NCI-H2196 treated with DMSO at 0.1 percent for 48 hours (cell line): ENCODE data around the gene KDM8.

Experiments used
- DNase-seq: peaks from one replicate; lab custom pipeline; 2025; ENCODE audit not compliant: unreplicated experiment; lab: John Stamatoyannopoulos, UW

The KDM8 gene

GRCh38 chr16:27203507-27204311, at the start of gene KDM8:
TSS of gene KDM8 (plus strand) at chr16:27203526. CDS start at chr16:27210124, 6,598 bp downstream.
- peak; percentile 99 for DNase-seq

GRCh38 chr16:27154705-27155521, 48.4 kb upstream of the KDM8 start:
- no peak for DNase-seq

- no peak for DNase-seq
These were observed 46.7 kb upstream of the KDM8 start for GRCh38 chr16:27156579-27156978.

GRCh38 chr16:27161398-27161797, 41.9 kb upstream of the KDM8 start:
- DNase-seq, result no peak

- no peak for DNase-seq
These were observed 39.0 kb upstream of the KDM8 start for GRCh38 chr16:27164352-27164751.

- DNase-seq, result no peak
These were observed 37.8 kb upstream of the KDM8 start for GRCh38 chr16:27165576-27165975.

GRCh38 chr16:27168790-27169189, 34.5 kb upstream of the KDM8 start:
- DNase-seq, result no peak

GRCh38 chr16:27169511-27170071, 33.7 kb upstream of the KDM8 start:
- peak; percentile 61 for DNase-seq

GRCh38 chr16:27171584-27171983, 31.7 kb upstream of the KDM8 start:
- no peak for DNase-seq

- peak; percentile 82 for DNase-seq
These were observed 29.3 kb upstream of the KDM8 start for GRCh38 chr16:27174007-27174406.

GRCh38 chr16:27174798-27175197, 28.5 kb upstream of the KDM8 start:
- DNase-seq, result no peak

GRCh38 chr16:27175888-27176287, 27.4 kb upstream of the KDM8 start:
- DNase-seq, result no peak

- DNase-seq, result no peak
These were observed 26.1 kb upstream of the KDM8 start for GRCh38 chr16:27177031-27177774.

GRCh38 chr16:27179500-27180072, 23.7 kb upstream of the KDM8 start:
- peak; percentile 8 for DNase-seq

- no peak for DNase-seq
These were observed 22.1 kb upstream of the KDM8 start for GRCh38 chr16:27181019-27181790.

GRCh38 chr16:27182906-27183405, 20.4 kb upstream of the KDM8 start:
- no peak for DNase-seq

GRCh38 chr16:27185776-27186130, 17.6 kb upstream of the KDM8 start:
- no peak for DNase-seq

GRCh38 chr16:27188633-27189032, 14.7 kb upstream of the KDM8 start:
- DNase-seq, result no peak

- DNase-seq, result no peak
These were observed 13.9 kb upstream of the KDM8 start for GRCh38 chr16:27189335-27189972.
